ENCODE measurements around the gene HOXB5. TPM values are rescaled to one million over a fixed set of nuclear protein-coding genes. Genes with fewer than 3 reads are reported as not detected.

HOXB5 gene
- total RNA-seq, 1 experiment from 2014 or later, result not detected

DNA sequence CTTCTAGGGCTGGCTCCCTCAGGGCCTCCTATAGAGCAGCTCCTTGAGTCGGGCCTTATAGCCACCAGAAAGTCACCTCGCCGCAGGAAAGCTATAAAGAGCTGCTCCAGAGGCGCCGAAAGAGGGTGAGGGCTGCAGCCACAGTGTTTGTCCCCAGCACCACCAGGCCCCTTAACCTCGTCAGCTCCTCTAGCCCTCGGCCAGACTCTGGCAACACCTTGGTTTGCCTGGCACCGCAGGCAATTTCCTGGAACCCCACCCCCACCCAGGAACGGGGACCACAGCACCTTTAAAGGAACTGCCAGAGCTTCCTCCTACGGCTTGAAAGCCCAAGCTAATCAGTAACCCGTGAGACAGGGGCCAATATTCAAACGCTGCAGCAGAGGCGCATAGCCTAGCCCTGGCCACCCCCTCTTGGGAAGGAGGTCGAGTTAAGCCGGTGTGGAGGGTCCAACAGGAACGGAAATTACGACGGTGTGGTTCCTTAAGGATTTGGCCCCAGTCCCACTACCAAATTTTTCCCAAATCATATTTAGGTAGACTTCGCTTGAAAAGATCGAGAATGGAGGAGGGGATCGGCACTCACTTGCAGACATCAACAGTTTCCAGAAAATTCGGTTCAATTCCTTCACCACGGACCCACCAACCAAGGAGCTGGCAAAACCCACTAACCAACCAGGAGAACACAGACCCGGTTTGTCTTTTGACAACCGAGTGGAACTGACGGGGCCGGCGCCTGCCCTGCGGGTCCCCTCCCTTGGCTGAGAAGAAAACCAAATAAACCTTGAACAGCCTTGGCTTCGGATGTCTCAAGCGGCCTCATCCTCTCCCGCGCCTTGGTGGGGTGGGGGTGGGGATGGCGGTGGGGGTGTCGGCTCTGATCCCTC, 8.2 kb upstream of the HOXB5 start:
- H3K27me3 Mint-ChIP-seq (ENCODE audit: low read depth), result peaks cover 100% of the 10 kb centered on the region
- H3K14ac ChIP-seq (ENCODE audit: insufficient read depth, low read length), result no peak overlapping the region
- H4K91ac ChIP-seq (ENCODE audit: insufficient read length, low read depth, low read length), result no peak overlapping the region
- no peak overlapping the region for H3K27ac Mint-ChIP-seq
- no peak overlapping the region for H2AK5ac ChIP-seq (ENCODE audit: insufficient read length, low read length)
- H3K9me3 Mint-ChIP-seq, result peaks cover 0 to 17% of the 10 kb centered on the region in 2 experiments; a peak in 3 of 5 replicates
- no peak overlapping the region for H3K9ac ChIP-seq (ENCODE audit: extremely low read depth, insufficient read length, low read length)
- no peaks in the 10 kb centered on the region for H3K79me2 ChIP-seq (ENCODE audit: insufficient read depth, low read length)
- no peaks in the 10 kb centered on the region for H3K79me1 ChIP-seq (ENCODE audit: insufficient read depth, low read depth, low read length, poor library complexity, severe bottlenecking)
- H3K36me3 Mint-ChIP-seq (ENCODE audit: insufficient read depth in 1 of 3, low read depth in 3 of 3), result no peaks in the 10 kb centered on the region
- no peak overlapping the region for H4K5ac ChIP-seq (ENCODE audit: insufficient read length, low read depth, low read length)
- H3K23ac ChIP-seq (ENCODE audit: insufficient read length, low read depth, low read length), result no peak overlapping the region
- peaks cover 3 to 12% of the 10 kb centered on the region in 2 experiments; a peak in 3 of 4 replicates for H3K4me1 Mint-ChIP-seq
- no peaks in the 10 kb centered on the region for H3K9me3 ChIP-seq (ENCODE audit: control insufficient read depth, low read depth, low read length)
- H3K4me2 ChIP-seq (ENCODE audit: insufficient read depth, insufficient read length, low read length), result no peak overlapping the region
- no peak overlapping the region for H2BK12ac ChIP-seq (ENCODE audit: insufficient read length, low read depth, low read length)
- H2BK20ac ChIP-seq (ENCODE audit: low read depth, low read length, poor library complexity, severe bottlenecking), result no peak overlapping the region
- no peak overlapping the region for H3K18ac ChIP-seq (ENCODE audit: insufficient read length, low read depth, low read length)
- no peaks in the 10 kb centered on the region for H4K20me1 ChIP-seq (ENCODE audit: control insufficient read depth, insufficient read depth, insufficient read length)
- no peak overlapping the region for H3K4me3 Mint-ChIP-seq
- H3K27me3 ChIP-seq (ENCODE audit: insufficient read depth, low read length), result peaks cover 100% of the 10 kb centered on the region
- H3K4me1 ChIP-seq (ENCODE audit: insufficient read depth, low read length), result no peaks in the 10 kb centered on the region
- H3T11ph ChIP-seq (ENCODE audit: low read length), result no peak overlapping the region
- no peak overlapping the region for H3K4ac ChIP-seq (ENCODE audit: low read depth, low read length)
- H4K8ac ChIP-seq (replicated peaks; ENCODE audit: insufficient read length, low read depth, low read length), result no peak overlapping the region
- H2BK5ac ChIP-seq (ENCODE audit: insufficient read length, low read length), result no peak overlapping the region
- H3K27ac ChIP-seq (ENCODE audit: insufficient read length, low read depth, low read length), result no peak overlapping the region
- TF ChIP-seq CTCF (conservative IDR thresholded peaks at IDR 0.05), result no peak
- H3K56ac ChIP-seq (ENCODE audit: insufficient read length, low read depth, low read length), result no peak overlapping the region
- no peak overlapping the region for H2BK15ac ChIP-seq (ENCODE audit: low read depth, low read length)
- no peak for DNase-seq
- no peaks in the 10 kb centered on the region for H3K23me2 ChIP-seq (ENCODE audit: insufficient read length, low read depth, low read length, poor library complexity, severe bottlenecking)
- no peak overlapping the region for H2BK120ac ChIP-seq (ENCODE audit: low read depth, low read length, poor library complexity, severe bottlenecking)
- no CpG with 5 or more reads among the region's 35 CpGs for whole genome bisulfite sequencing (ENCODE audit: extremely low coverage, insufficient read length, low lambda C conversion rate)
- no peak overlapping the region for H2AFZ ChIP-seq (ENCODE audit: low read length)
